DOHH2 (cell line): ENCODE data around the gene SRRD.
A peak's percentile ranks its signal among the peaks of the same experiment; 100 is the strongest.

ENCODE experiments used
- H3F3A ChIP-seq: fragments of 200-600 bp; sonication (generic), shearing (Covaris generic); 2 replicates; pipeline ENCODE4 v1.6.0; 2016; ENCODE audit warnings: antibody characterized with exemption, mild to moderate bottlenecking; ENCODE audit not compliant: control insufficient read depth, insufficient read depth
- H3K27ac ChIP-seq: fragments of 200-600 bp; sonication (generic); 2 replicates; pipeline ENCODE4 v1.5.1; 2014; ENCODE audit warnings: low read depth, mild to moderate bottlenecking, low read length, moderate library complexity
- H3K27me3 ChIP-seq: fragments of 200-600 bp; sonication (generic); 2 replicates; pipeline ENCODE4 v1.6.1; 2014; ENCODE audit warnings: mild to moderate bottlenecking, low read length, mixed read lengths; ENCODE audit not compliant: control insufficient read depth
- H3K36me3 ChIP-seq: fragments of 200-600 bp; sonication (generic); 2 replicates; pipeline ENCODE4 v1.6.1; 2014; ENCODE audit warnings: mild to moderate bottlenecking, low read length, moderate library complexity, mixed read lengths; ENCODE audit not compliant: control insufficient read depth
- H3K4me1 ChIP-seq: fragments of 200-600 bp; sonication (generic); 2 replicates; pipeline ENCODE4 v1.6.1; 2014; ENCODE audit warnings: mild to moderate bottlenecking, low read length, mixed read lengths; ENCODE audit not compliant: control insufficient read depth
- H3K4me2 ChIP-seq: fragments of 200-600 bp; sonication (generic); 2 replicates; pipeline ENCODE4 v1.6.0; 2014; ENCODE audit warnings: mild to moderate bottlenecking, low read length, moderate library complexity
- H3K4me3 ChIP-seq: fragments of 200-600 bp; sonication (generic); 2 replicates; pipeline ENCODE4 v1.5.1; 2014; ENCODE audit warnings: mild to moderate bottlenecking, low read length, mixed read lengths
- H3K79me2 ChIP-seq: fragments of 200-600 bp; sonication (generic); 2 replicates; pipeline ENCODE4 v1.6.1; 2014; ENCODE audit warnings: mild to moderate bottlenecking, low read length, mixed read lengths; ENCODE audit not compliant: control insufficient read depth
- H3K9me2 ChIP-seq: fragments of 200-600 bp; sonication (generic); replicated peaks from 2 replicates; pipeline ENCODE4 v1.6.1; 2014; ENCODE audit warnings: mild to moderate bottlenecking, low read length, mixed read lengths; ENCODE audit not compliant: control insufficient read depth
- H3K9me3 ChIP-seq: fragments of 200-600 bp; sonication (generic); 2 replicates; pipeline ENCODE4 v1.6.1; 2014; ENCODE audit warnings: antibody characterized with exemption, low read length, mixed read lengths; ENCODE audit not compliant: control insufficient read depth, insufficient read depth
- H4K20me1 ChIP-seq: fragments of 200-600 bp; sonication (generic); 2 replicates; pipeline ENCODE4 v1.6.0; 2014; ENCODE audit warnings: low read depth, mild to moderate bottlenecking, antibody characterized with exemption, low read length, moderate library complexity; ENCODE audit not compliant: control insufficient read depth, insufficient read depth
- CTCF ChIP-seq: fragments of 200-600 bp; sonication (generic); IDR thresholded peaks from one replicate; pipeline ENCODE4 v1.5.1; 2014; ENCODE audit warnings: antibody characterized with exemption, mild to moderate bottlenecking, low read depth, low read length; ENCODE audit not compliant: poor library complexity, severe bottlenecking
- EZH2phosphoT487 ChIP-seq: fragments of 200-600 bp; sonication (generic); IDR thresholded peaks from 2 replicates; pipeline ENCODE4 v1.6.1; 2017; ENCODE audit warnings: borderline replicate concordance, mild to moderate bottlenecking, antibody characterized with exemption, low read length, moderate library complexity, mixed read lengths

Gene SRRD

GRCh38 chr22:26481694-26482093, 2.0 kb upstream of the SRRD start:
- peak overlapping the region; percentile 97 for H3K4me3 ChIP-seq
- H3K9me3 ChIP-seq = no peaks in the 10 kb centered on the region
- H3K9me2 ChIP-seq = no peaks in the 10 kb centered on the region
- H3K27ac ChIP-seq = peak overlapping the region; percentile 98
- peaks cover 37% of the 10 kb centered on the region for H3F3A ChIP-seq
- H3K27me3 ChIP-seq = no peaks in the 10 kb centered on the region
- peak overlapping the region; percentile 98 for H3K4me2 ChIP-seq
- H4K20me1 ChIP-seq = no peaks in the 10 kb centered on the region
- H3K36me3 ChIP-seq = peaks cover 82% of the 10 kb centered on the region
- peaks cover 99% of the 10 kb centered on the region for H3K79me2 ChIP-seq
- H3K4me1 ChIP-seq = peaks cover 86% of the 10 kb centered on the region
- TF ChIP-seq CTCF = no peak
- TF ChIP-seq EZH2phosphoT487 = no peak

GRCh38 chr22:26482161-26482560, 1.5 kb upstream of the SRRD start:
- H3K4me3 ChIP-seq = peak overlapping the region; percentile 97
- no peak for TF ChIP-seq EZH2phosphoT487
- no peak for TF ChIP-seq CTCF
- no peaks in the 10 kb centered on the region for H3K9me3 ChIP-seq
- H3K27me3 ChIP-seq = no peaks in the 10 kb centered on the region
- peaks cover 99% of the 10 kb centered on the region for H3K79me2 ChIP-seq
- peaks cover 77% of the 10 kb centered on the region for H3K36me3 ChIP-seq
- peaks cover 86% of the 10 kb centered on the region for H3K4me1 ChIP-seq
- H4K20me1 ChIP-seq = no peaks in the 10 kb centered on the region
- H3K4me2 ChIP-seq = peak overlapping the region; percentile 98
- peaks cover 37% of the 10 kb centered on the region for H3F3A ChIP-seq
- peak overlapping the region; percentile 98 for H3K27ac ChIP-seq
- H3K9me2 ChIP-seq = no peaks in the 10 kb centered on the region

- peaks cover 86% of the 10 kb centered on the region for H3K4me1 ChIP-seq
- no peaks in the 10 kb centered on the region for H3K27me3 ChIP-seq
- H4K20me1 ChIP-seq = no peaks in the 10 kb centered on the region
- H3K4me3 ChIP-seq = peak overlapping the region; percentile 97
- H3K27ac ChIP-seq = peak overlapping the region; percentile 98
- peaks cover 40% of the 10 kb centered on the region for H3F3A ChIP-seq
- H3K9me2 ChIP-seq = no peaks in the 10 kb centered on the region
- H3K4me2 ChIP-seq = peak overlapping the region; percentile 98
- H3K79me2 ChIP-seq = peaks cover 99% of the 10 kb centered on the region
- H3K9me3 ChIP-seq = no peaks in the 10 kb centered on the region
- TF ChIP-seq EZH2phosphoT487 (no peak), CTCF (no peak)
- H3K36me3 ChIP-seq = peaks cover 76% of the 10 kb centered on the region
Observed at GRCh38 chr22:26483043-26483438, 636 bp upstream of the SRRD start.
